ENCODE data around the gene ELP4.

GRCh38 chr11:31722754-31723153, 213.2 kb downstream of the ELP4 start:
- TF ChIP-seq POLR2A (IDR thresholded peaks at IDR 0.05) (no peak), POLR2AphosphoS5 (IDR thresholded peaks at IDR 0.05) (no peak), CTCF (IDR thresholded peaks at IDR 0.05) (no peak)
